ENCODE results near the gene ARHGDIG. TPM values are rescaled to one million over a fixed set of nuclear protein-coding genes. Genes with fewer than 3 reads are reported as not detected.
"Not testable (repeated sequence)": the region's sequence is repeated elsewhere in the genome, so short reads cannot be mapped to it uniquely, and the experiment has no call there.

Gene ARHGDIG
- total RNA-seq, 2 experiments from 2014 or later: not detected

GRCh38 chr16:262121-262745 is 18.2 kb upstream of the ARHGDIG start:
- CTCF ChIA-PET: no interaction called here
- POLR2A ChIA-PET: no interaction called here

GRCh38 chr16:263182-263774 is 17.1 kb upstream of the ARHGDIG start:
- POLR2A ChIA-PET: no interaction called here
- CTCF ChIA-PET: no interaction called here

- POLR2A ChIA-PET: no interaction called here
- CTCF ChIA-PET: no interaction called here
Observed at GRCh38 chr16:263944-264343, 16.4 kb upstream of the ARHGDIG start.

GRCh38 chr16:264440-264951 is 15.9 kb upstream of the ARHGDIG start:
- CTCF ChIA-PET: no interaction called here
- POLR2A ChIA-PET: no interaction called here

DNA sequence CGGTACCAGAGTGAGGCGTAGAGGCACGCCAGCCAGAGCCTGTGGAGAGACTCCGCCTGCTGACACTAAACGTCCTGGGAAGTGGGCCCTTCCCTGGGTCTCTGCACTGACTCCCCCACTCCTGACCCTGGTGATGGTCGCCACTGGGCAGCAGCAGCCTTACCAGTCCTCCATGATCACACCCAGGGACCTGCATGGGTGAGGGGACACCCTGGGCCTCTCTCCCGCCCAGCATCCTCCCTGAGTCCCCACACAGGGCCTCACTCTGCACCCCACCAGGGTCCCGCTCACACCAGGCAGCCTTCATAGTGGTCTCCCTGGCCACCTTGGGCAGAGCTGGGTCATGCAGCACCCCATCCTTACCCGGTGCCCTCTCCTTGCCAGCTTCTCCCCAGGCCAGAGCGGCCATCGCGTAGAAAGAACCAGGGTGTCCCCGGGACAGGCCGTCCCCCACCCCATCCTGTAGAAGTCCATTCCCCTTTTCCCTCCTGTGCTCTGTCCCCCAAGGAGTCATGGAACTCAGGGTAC is 15.3 kb upstream of the ARHGDIG start:
- POLR2A ChIA-PET: no interaction called here
- CTCF ChIA-PET: no interaction called here

DNA sequence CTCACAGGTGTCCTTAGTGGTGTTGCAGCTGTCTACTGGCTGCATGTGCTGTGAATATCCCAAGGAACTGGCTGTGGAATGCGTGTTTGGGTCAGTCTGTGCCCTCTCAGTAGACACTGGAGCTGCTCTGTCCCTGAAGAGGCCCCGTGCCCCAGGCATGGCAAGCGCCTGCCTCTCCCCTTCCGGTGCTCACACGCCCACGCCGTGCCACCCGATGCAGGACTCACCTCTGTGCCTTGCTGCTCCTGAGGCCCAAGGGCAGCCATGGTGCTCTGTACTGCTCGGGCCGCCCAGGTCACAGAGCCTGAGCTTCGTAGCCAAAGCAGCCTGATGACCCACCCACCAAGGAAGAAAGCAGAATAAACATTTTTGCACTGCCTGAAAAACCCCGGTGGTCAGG is 14.7 kb upstream of the ARHGDIG start:
- POLR2A ChIA-PET: no interaction called here
- CTCF ChIA-PET: no interaction called here

DNA sequence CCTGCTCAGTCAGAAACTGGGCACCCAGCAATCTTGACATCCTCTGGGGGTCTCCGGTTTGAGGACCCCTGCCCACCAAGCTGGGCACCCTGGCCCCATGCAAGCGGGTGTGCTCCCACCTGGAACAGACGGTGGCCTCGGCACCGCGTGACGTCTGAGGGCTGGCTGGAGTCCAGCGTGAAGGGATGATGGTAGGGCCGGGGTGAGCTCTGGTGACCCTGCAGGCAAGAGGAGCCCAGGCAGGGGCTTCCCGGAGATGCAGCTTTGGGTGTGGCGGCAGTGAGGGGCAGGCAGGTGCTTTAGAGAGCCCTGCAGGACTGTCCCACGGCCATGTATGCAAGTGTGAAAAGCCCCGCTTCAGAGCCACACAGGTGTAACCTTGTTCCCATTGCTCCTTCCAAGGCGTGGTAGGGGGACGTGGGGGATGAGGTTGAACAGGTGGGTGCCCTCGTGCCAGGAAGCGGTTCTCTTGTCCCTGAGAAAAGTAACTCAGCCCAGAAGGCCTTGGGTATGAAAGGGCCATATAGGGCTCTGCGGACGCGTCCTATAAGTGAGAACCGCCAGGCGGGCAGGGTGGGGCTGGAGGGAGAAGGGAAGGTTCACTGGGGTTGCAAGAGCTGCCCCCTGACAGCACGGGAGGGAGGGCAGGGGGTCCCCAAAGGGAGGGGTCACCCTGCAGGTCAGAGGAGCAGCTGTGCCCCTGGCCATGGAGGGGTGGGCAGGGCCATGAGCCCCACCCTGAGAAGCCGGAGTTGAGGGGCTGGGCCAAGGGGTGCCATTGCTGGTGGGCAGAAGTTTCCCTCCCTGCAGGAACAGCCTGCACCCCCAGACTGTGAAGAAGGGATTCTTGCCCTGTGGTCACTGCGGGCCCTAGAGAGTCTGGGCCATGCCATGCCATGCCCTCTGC is 13.9 kb upstream of the ARHGDIG start:
- POLR2A ChIA-PET: no interaction called here
- CTCF ChIA-PET: no interaction called here

DNA sequence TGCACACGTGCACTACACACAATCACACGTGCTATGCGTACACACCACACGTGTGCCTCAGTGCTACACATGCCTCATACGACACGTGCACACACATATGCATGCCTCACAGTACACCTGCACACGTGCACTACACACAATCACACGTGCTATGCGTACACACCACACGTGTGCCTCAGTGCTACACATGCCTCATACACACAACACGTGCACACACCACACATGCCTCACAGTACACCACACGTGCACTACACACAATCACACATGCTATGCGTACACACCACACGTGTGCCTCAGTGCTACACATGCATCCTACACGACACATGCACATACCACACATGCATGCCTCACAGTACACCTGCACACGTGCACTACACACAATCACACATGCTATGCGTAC is 12.8 kb upstream of the ARHGDIG start:
- CTCF ChIA-PET, POLR2A ChIA-PET: not testable (repeated sequence)

DNA sequence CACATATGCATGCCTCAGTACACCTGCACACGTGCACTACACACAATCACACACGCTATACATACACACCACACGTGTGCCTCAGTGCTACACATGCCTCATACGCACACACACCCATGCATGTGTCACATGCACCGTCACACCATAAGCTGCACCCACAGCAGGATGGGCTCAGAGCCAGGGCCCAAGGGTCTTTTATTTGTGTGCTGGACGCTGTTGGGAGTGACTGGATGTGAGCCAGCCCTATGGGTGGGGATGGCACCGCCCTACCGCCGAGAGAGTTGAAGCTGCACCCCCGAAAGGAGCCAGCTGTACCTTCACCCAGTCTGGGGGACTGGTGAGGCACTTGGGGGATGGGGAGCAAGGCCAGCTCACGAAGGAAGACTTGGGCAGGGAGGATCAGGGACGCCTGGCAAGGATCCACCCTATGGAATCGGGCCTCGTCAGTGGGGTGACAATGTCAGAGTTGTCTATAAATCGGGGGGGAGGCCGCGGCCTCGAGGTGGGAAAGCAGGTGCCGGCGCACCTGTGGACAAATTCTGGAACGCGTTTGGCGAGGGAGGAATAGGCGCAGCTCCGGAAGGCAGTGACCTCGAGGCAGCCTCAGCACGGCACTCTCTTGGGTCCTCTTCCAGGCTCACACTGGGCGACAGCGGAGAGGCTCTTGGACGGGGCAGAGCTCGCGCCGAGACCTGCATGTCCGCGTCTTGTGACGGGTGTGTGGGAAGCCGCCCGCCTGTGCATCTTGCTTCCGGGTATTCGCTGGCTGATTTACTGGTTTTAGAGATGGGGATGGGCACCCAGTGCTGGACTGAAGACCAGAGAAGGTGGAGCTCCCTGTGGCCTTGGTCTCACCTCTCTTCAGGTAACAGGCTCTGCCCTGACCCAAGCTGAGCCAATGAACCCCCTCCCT is 12.0 kb upstream of the ARHGDIG start:
- CTCF ChIA-PET: interaction anchor here (1.4 kb wide), 1 partner anchor 33 kb away, joined by 3 read pairs; the partner anchor contains the start of gene FAM234A
- POLR2A ChIA-PET: no interaction called here

DNA sequence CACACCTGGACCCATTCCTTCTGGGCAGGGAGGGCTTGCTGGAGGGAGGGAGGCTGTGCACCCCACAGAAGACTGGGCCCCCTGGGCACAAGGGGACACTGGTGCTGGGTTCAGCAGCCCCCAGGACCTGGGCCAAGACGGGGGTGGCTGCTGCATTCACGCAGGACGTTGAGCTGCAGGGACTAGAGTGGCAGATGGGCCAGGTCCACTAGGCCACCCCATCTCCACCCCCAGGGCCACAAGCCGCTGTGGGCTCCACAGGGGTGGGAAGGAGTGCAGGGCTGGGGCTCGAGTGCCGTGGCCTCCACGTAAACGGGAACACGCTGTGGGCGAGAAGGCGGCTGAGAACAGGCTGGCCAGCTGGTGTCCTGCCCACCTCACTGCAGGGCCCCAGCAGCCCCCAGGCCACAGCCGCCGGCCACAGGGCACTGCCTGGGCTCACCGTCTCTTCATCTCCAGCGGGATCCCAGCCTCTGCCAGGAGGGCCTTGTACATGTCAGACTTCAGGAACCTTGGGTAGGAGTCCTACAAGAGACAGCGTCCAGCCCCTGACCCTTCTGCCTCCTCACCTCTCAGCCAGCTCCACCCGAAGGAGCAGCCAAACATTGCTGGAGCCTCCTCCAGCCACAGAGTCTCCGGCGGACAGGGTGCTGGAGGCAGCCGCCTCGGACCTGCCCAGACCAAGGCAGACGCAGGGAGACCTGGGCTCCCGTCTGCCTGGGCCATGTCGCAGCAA is 11.2 kb upstream of the ARHGDIG start:
- CTCF ChIA-PET: interaction anchor here (1.4 kb wide), 1 partner anchor 34 kb away, joined by 3 read pairs; the partner anchor contains the start of gene FAM234A
- POLR2A ChIA-PET: no interaction called here

DNA sequence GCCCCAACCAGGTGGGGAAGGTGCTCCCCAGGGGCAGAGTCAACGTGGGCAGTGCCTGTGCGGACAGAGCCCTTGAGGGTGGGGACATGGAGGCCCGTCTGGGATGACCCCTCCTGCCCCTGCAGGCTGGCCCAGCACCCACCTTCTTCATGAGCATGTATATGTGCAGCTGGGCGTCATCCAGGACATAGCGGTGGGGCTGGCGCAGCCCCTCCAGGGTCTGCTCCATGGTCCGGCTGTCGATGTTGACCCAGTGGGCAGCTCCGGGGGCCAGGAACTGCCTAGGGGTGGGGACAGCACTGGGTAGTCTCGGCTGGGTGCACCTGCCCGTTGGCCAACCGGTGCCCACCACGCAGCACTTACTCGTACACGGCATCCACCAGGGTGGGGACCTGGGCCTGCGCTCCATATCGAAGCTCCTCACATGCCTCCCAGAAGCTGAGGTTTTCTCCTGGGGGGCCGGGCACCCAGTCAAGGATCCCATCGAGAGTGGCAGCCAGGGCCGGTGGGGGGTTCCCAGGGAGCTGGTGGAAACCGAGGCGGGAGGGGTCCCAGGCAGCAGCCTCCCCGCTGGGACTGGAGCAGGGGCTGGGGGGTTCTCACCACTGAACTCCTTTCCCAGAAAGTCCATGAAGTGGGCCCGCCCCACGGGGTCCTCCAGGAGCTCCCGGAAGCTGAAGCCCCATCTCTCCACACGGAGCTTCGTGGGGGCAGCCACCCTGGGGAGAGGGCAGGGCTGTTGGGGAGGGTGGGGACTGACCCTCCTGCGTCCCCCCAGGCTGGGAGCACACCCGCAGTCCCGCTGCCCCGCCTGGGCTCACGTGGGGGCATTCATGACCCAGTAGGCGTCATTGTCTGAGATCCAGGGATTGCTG is 9.8 kb upstream of the ARHGDIG start:
- ChIA-PET CTCF (no interaction called here), POLR2A (no interaction called here)

DNA sequence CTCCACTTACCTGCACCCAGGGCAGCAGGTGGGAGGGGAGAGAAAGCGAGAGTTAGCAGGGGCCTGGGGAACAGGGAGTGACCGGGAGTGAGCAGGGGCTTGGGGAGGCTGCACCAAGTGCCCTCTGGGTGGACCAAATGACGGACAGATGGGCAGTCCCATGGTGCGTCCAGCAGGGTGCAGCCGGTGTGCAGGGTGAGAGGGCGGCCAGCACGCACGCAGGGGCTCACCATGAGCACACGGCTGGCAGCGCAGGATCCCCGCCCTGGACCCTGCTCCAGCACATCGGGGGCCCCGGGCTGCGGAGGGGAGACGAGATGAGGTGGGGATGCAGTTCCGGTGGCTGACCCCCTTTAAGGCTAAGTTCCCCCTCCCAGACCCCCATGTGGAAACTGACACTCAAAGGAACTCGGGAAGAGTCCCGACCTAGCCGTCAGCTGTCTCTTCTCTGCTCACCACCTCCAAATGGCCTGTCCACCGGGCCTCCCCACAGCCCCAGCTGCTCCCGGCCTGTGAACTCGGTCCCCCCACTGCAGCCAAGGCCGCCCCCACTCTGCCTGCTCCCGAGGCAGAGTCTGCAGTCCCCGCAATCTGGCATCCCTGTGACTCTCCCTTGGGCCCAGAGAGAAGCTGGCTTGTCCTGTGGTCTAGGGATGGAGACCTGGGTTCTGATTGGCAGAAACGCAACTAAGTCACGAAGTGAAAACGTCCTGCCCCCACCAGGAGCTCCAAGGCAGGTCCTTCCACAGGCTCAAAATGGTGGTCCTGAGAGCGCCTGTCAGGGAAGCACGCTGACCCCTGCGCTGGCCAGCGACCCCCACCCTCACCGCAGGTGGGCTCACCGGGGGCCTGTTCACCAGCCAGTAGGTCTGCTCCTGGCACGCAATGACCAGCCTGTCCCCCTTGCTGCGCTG is 7.5 kb upstream of the ARHGDIG start:
- ChIA-PET CTCF (no interaction called here), POLR2A (no interaction called here)

- POLR2A ChIA-PET: no interaction called here
- CTCF ChIA-PET: no interaction called here
Observed at GRCh38 chr16:273547-274421, 6.6 kb upstream of the ARHGDIG start.

DNA sequence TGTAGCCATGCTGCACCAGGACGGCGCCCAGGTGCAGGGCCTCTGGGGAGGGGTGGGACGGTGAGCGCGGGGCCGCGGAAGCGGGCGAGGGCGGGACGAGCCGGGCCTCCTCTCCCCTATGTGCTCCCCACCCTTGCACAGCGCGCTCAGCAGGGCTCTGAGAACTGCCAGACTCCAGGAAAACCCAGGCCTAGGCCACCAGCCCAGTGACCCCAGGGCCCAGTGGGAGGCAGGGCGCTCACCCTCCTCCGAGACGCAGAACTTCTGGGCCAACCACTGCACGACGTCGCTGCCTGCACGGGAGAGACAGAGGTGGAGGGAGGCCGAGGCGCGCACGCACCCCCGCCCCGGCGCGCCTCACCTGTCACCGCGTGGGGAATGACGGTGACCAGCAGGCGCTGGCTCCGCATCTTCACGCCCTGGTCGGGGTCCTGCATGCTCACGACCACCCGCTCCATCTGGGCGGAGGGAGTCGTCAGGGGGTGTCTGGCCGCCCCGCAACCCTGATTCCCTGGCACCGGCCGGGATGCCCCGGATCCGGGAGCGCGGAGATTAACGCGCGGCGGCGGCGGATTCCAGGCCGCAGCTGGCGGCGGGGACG is 5.2 kb upstream of the ARHGDIG start:
- CTCF ChIA-PET: no interaction called here
- POLR2A ChIA-PET: no interaction called here

- ChIA-PET CTCF (no interaction called here), POLR2A (no interaction called here)
Observed at GRCh38 chr16:275786-276232, 4.6 kb upstream of the ARHGDIG start, which contains the start of gene RGS11. TSS of gene RGS11 (minus strand) at chr16:275944. CDS start at chr16:275911, 33 bp downstream.
